HS-5 (cell line): ENCODE results near the gene ASCC3.
"Not testable (repeated sequence)": the region's sequence is repeated elsewhere in the genome, so short reads cannot be mapped to it uniquely, and the experiment has no call there.

Source experiments
- DNase-seq: peaks from one replicate; pipeline ENCODE4 v3.0.0-alpha.2; 2012; ENCODE audit warnings: low read depth

ASCC3 gene

GRCh38 chr6:100883347-100883746 lies 2.2 kb upstream of the ASCC3 start:
- DNase-seq: no peak

DNA sequence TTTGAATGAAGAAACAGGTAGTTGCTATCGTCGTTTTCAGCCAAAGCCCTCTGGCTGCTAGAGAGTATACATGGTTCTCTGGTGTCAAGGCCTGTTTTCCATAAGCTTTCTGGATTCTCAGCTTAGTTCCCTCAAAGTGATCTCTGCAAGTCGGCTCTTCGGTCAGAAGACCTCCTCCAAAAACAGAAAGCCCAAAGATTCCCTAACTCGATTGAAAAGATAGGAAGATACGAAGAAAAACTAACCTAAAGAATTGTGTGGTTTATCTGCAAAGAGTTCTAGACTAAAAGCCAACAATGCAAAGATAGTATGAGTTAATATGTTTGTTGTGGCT lies 545 bp upstream of the ASCC3 start:
- DNase-seq: no peak

GRCh38 chr6:100880149-100880852 lies 828 bp downstream of the ASCC3 start:
- peak; percentile 34 for DNase-seq

- no peak for DNase-seq
Observed at GRCh38 chr6:100879317-100879716, 1.8 kb downstream of the ASCC3 start.

GRCh38 chr6:100877851-100878250 lies 3.3 kb downstream of the ASCC3 start:
- DNase-seq: no peak

GRCh38 chr6:100876251-100876650 lies 4.9 kb downstream of the ASCC3 start:
- no peak for DNase-seq

- DNase-seq: no peak
Observed at GRCh38 chr6:100865525-100865924, 15.6 kb downstream of the ASCC3 start.

GRCh38 chr6:100862063-100862462 lies 19.1 kb downstream of the ASCC3 start:
- no peak for DNase-seq

DNA sequence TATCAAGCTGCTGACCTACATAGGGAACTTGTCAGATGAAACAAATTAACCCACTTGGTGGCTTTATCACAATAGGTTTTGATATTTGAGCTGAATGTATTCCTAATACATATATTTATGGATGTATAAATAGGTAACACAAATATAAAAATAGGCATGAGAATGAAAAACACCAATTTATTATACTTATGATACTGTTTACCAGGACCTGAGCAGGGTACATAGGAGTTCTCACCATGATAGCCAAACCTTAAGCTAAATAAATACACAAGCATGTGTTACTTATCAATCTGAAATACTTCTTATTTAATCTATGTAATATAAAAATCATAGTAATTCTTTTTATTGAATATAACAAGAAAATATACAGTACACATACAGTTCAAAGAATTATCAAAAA lies 25.0 kb downstream of the ASCC3 start:
- DNase-seq: no peak

DNA sequence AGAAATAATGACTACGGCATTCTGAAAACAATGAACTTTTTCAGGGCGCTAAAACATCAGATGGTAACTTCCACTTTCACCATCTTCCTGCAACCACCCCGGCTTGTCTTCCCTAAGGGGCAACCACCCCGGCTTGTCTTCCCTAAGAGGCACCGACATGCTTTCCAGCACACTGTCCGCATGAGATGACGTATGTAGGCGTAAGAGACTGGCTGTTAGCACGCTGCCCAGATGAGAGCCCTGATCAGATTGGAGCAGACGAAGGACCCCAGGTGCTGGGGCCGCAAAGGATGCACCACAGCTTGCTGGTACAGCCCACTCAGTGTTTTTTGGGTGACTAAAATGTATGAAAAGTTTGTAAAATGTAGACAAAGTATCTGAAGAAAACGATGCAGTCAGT lies 29.3 kb downstream of the ASCC3 start:
- DNase-seq: no peak

- DNase-seq: no peak
Observed at GRCh38 chr6:100850174-100850573, 31.0 kb downstream of the ASCC3 start.

DNA sequence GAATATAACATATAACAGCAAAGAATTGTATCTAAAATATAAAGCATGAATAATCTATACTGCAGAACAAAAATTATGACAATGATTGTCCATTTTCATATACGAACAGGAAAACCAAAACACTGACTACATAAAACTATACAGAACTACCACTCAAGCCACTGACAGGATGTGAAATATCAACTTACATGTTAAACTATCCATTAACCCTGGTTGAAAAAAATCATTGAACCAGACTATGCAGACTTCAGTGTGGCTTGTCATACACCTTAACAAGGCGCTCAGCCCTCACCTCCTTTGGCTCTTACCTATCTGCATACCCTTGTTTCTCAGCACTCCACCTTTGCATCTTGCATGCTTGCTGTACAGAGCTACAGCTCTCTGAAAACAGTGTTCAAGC lies 34.9 kb downstream of the ASCC3 start:
- no peak for DNase-seq

DNA sequence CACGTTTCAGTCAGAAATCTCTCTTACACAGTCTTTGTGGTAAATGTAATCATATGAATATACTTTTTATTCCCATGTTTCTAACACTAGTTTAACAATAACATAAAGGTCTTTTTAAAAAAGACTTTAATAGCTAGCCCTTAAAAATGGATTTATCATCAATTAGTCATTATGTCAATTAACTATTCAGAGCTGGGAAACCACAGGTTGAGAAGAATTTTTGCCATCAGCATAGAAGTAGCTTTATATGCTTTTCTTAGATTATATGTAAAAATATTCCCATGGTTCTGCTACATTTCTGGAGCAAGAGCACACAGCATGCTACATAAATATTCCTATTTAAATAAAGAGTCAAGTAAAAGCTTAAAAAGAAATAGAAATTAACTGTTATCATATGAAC lies 35.5 kb downstream of the ASCC3 start:
- no peak for DNase-seq

DNA sequence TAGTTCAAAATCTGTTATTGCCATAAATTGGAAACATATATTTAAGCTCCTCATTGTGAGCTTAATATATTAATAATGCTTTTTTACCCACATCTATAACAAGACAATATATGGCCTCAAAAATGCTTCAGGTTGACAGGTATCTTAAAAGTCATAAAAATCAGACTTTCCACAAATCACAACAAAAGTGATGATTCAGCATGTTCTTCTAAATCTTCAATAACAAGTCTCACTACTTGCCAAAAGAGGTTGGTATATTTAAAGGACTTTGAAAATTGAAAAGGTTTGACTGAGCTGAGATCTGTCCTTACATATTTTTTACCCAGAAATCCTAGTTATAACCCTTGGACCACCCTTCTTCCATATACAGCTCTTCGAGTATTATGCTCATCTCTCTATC lies 41.7 kb downstream of the ASCC3 start:
- no peak for DNase-seq

- DNase-seq: no peak
Observed at GRCh38 chr6:100838011-100838410, 43.1 kb downstream of the ASCC3 start.

DNA sequence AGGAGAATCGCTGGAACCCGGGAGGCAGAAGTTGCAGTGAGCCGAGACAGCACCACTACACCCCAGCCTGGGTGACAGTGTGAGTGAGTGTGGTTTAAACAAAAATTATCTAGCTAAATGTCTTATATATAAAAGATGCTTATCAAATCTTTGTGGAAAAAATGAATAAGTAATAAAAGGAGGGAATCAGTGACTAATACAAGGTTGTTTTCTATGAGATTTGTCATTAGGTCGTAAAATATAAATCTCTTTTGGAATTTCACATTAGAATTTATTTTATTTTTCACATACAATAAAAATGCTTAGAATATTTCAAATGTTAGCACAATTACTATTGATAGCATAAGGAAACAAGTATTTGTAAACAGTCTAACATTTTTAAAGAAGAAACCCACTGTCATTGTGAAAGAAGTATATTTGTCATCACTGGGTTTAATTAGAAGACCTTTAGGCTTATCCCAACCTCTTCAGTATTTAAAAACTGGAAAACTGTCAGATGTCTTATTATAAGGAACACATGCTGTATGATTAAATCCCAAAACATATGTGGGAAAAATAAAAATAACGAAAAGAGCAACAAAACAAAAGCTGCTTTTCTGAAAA lies 47.1 kb downstream of the ASCC3 start:
- DNase-seq: peak; percentile 2

DNA sequence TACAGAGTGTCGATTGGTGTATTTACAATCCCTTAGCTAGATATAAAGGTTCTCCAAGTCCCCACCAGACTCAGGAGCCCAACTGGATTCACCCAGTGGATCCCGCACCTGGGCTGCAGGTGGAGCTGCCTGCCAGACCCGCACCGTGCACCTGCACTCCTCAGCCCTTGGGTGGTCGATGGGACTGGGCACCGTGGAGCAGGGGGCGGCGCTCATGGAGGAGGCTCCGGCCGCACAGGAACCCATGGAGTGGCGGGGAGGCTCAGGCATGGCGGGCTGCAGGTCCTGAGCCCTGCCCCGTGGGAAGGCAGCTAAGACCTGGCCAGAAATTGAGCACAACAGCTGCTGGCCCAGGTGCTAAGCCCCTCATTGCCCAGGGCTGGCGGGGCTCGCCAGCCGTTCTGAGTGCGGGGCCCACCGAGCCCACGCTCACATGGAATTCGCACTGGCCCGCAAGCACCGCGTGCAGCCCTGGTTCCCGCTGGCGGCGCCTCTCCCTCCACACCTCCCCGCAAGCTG lies 52.0 kb downstream of the ASCC3 start:
- not testable (repeated sequence) for DNase-seq

- no peak for DNase-seq
Observed at GRCh38 chr6:100823041-100823440, 58.1 kb downstream of the ASCC3 start.

DNA sequence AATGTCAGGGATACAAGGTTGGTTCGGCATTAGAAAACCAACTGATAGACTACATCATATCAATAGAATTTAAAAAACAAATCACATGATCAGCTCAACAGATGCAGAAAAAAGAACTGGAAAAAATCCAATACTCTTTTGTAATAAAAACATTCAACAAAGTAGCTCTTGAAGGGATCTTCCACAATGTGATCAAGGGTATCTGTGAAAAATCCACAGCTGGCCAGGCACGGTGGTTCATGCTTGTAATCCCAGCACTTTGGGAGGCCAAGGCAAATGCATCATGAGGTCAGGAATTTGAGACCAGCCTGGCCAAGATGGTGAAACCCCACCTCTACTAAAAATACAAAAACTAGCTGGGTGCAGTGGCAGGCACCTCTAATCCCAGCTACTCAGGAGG lies 63.1 kb downstream of the ASCC3 start:
- no peak for DNase-seq

- no peak for DNase-seq
Observed at GRCh38 chr6:100810015-100810414, 71.1 kb downstream of the ASCC3 start.

DNA sequence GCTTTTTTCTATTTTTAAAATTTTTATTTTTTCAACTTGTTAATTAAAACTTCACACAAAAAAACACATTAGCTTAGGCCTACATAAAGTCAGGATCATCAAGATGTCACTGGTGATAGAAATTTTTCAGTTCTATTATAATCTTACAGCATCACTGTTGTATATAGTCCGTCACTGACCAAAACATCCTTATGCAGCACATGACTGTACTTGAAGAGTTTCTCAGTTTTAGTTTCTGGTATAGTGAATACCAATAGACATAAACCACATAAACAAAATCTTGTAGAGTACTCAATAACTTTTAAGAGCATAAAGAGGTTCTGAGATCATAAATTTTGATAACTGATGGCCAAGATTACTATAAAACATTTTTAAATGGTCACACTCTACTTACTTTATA lies 71.8 kb downstream of the ASCC3 start:
- DNase-seq: no peak

- peak; percentile 20 for DNase-seq
Observed at GRCh38 chr6:100808638-100809275, 72.4 kb downstream of the ASCC3 start.

- no peak for DNase-seq
Observed at GRCh38 chr6:100806296-100806695, 74.8 kb downstream of the ASCC3 start.
